Measurements from ENCODE around the gene KLF5.

GRCh38 chr13:73101351-73102007, 42.7 kb downstream of the KLF5 start:
- TF ChIP-seq POLR2AphosphoS5 (IDR thresholded peaks at IDR 0.05; ENCODE audit: insufficient read depth in 1 of 2, low read depth in 1 of 2), result no peak
- TF ChIP-seq, protein P1, sequence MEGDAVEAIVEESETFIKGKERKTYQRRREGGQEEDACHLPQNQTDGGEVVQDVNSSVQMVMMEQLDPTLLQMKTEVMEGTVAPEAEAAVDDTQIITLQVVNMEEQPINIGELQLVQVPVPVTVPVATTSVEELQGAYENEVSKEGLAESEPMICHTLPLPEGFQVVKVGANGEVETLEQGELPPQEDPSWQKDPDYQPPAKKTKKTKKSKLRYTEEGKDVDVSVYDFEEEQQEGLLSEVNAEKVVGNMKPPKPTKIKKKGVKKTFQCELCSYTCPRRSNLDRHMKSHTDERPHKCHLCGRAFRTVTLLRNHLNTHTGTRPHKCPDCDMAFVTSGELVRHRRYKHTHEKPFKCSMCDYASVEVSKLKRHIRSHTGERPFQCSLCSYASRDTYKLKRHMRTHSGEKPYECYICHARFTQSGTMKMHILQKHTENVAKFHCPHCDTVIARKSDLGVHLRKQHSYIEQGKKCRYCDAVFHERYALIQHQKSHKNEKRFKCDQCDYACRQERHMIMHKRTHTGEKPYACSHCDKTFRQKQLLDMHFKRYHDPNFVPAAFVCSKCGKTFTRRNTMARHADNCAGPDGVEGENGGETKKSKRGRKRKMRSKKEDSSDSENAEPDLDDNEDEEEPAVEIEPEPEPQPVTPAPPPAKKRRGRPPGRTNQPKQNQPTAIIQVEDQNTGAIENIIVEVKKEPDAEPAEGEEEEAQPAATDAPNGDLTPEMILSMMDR (IDR thresholded peaks at IDR 0.05), result no peak
